Endothelial cell of umbilical vein (primary cell): ENCODE results near the gene STARD9.
"Not testable (repeated sequence)": the region's sequence is repeated elsewhere in the genome, so short reads cannot be mapped to it uniquely, and the experiment has no call there.

Experiments
- EZH2 ChIP-seq: IDR thresholded peaks from 2 replicates; pipeline ENCODE4 v1.6.1; 2012; ENCODE audit warnings: borderline replicate concordance, low read depth, mild to moderate bottlenecking, moderate library complexity, low read length, inconsistent platforms; ENCODE audit not compliant: severe bottlenecking
- JUN ChIP-seq: IDR thresholded peaks from 2 replicates; pipeline ENCODE4 v1.6.1; 2011; ENCODE audit warnings: borderline replicate concordance, low read depth; ENCODE audit not compliant: insufficient read length, insufficient read depth
- POLR2A ChIP-seq: IDR thresholded peaks from 2 replicates; pipeline ENCODE4 v1.6.1; 2012; ENCODE audit warnings: low read depth, mild to moderate bottlenecking, control low read depth, low read length
- POLR2AphosphoS5 ChIP-seq: IDR thresholded peaks from 2 replicates; pipeline ENCODE4 v1.6.1; 2012; ENCODE audit warnings: low read depth, mild to moderate bottlenecking, control low read depth, low read length, moderate library complexity; ENCODE audit not compliant: insufficient read depth
- TF ChIP-seq, protein P1 (sequence below), 2 donors: IDR thresholded peaks; 1 replicate in 1 of 2; 2 replicates in 1 of 2; pipeline ENCODE4 v1.5.1; 2011; ENCODE audit warnings: low read length in 2 of 2, mild to moderate bottlenecking in 2 of 2, moderate library complexity in 2 of 2, control low read depth in 1 of 2, inconsistent platforms in 1 of 2, low read depth in 1 of 2; ENCODE audit not compliant: insufficient read depth in 1 of 2; ENCODE audit errors: extremely low read depth in 1 of 2
- TF ChIP-seq, protein P2 (sequence below): IDR thresholded peaks from 2 replicates; pipeline ENCODE4 v1.6.1; 2011; ENCODE audit not compliant: insufficient read depth, insufficient read length

DNA sequence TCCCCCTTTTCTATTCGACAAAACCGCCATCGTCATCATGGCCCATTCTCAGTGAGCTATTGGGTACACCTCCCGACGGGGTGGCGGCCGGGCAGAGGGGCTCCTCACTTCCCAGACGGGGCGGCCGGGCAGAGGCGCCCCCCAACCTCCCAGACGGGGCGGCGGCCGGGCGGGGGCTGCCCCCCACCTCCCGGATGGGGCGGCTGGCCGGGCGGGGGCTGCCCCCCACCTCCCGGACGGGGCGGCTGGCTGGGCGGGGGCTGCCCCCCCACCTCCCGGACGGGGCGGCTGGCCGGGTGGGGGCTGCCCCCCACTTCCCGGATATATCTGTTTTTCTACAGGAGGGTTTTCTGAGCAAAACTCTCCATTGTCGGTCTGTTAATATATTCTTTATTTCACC lies 25.9 kb downstream of the STARD9 start:
- TF ChIP-seq, protein P1, sequence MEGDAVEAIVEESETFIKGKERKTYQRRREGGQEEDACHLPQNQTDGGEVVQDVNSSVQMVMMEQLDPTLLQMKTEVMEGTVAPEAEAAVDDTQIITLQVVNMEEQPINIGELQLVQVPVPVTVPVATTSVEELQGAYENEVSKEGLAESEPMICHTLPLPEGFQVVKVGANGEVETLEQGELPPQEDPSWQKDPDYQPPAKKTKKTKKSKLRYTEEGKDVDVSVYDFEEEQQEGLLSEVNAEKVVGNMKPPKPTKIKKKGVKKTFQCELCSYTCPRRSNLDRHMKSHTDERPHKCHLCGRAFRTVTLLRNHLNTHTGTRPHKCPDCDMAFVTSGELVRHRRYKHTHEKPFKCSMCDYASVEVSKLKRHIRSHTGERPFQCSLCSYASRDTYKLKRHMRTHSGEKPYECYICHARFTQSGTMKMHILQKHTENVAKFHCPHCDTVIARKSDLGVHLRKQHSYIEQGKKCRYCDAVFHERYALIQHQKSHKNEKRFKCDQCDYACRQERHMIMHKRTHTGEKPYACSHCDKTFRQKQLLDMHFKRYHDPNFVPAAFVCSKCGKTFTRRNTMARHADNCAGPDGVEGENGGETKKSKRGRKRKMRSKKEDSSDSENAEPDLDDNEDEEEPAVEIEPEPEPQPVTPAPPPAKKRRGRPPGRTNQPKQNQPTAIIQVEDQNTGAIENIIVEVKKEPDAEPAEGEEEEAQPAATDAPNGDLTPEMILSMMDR (IDR thresholded peaks at IDR 0.05; ENCODE audit: extremely low read depth in 1 of 2, insufficient read depth in 1 of 2, low read depth in 1 of 2, low read length in 2 of 2), result not testable (repeated sequence)
- not testable (repeated sequence) for TF ChIP-seq POLR2AphosphoS5, EZH2, POLR2A, JUN
- TF ChIP-seq, protein P2, sequence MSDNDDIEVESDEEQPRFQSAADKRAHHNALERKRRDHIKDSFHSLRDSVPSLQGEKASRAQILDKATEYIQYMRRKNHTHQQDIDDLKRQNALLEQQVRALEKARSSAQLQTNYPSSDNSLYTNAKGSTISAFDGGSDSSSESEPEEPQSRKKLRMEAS, result not testable (repeated sequence)
